Cardiac muscle cell (in vitro differentiated cells and primary cell): ENCODE data around the gene RAPGEF4. TPM values are rescaled to one million over a fixed set of nuclear protein-coding genes. Genes with fewer than 3 reads are reported as not detected.

Source experiments
- DNase-seq, 2 donors: peaks; one replicate each; pipeline versions ENCODE4 v3.0.0 to v3.0.0-alpha.2; 2010 to 2017; ENCODE audit warnings: low read depth in 1 of 2, low spot score in 1 of 2
- H3K27ac ChIP-seq: fragments of 200-600 bp; sonication (generic); 2 replicates; pipeline ENCODE4 v1.5.1; 2016
- H3K27me3 ChIP-seq: fragments of 200-600 bp; sonication (generic); 2 replicates; pipeline ENCODE4 v1.6.0; 2016; ENCODE audit warnings: control low read depth
- H3K36me3 ChIP-seq: fragments of 200-600 bp; sonication (generic); 2 replicates; pipeline ENCODE4 v1.5.1; 2016; ENCODE audit warnings: control low read depth
- H3K4me1 ChIP-seq: fragments of 200-600 bp; sonication (generic); 2 replicates; pipeline ENCODE4 v1.8.1; 2017; ENCODE audit warnings: low read depth, mild to moderate bottlenecking, mixed run types
- H3K4me3 ChIP-seq: fragments of 200-600 bp; sonication (generic); 2 replicates; pipeline ENCODE4 v1.5.1; 2016; ENCODE audit warnings: mild to moderate bottlenecking
- H3K9me3 ChIP-seq: fragments of 200-600 bp; sonication (generic); 2 replicates; pipeline ENCODE4 v1.5.1; 2017; ENCODE audit warnings: low read depth, mild to moderate bottlenecking, control low read depth
- CTCF ChIP-seq: IDR thresholded peaks from 2 replicates; pipeline ENCODE4 v1.5.1; 2012; ENCODE audit warnings: low read depth, mild to moderate bottlenecking, low read length
- polyA plus RNA-seq: library from polyadenylated mRNA; unstranded; fragments of >200 nt; fragmentation: Nextera tagmentation; extraction: Ambion mirVana; gene quantifications from 2 replicates; pipeline ENCODE4 v1.2.1, GENCODE V29; 2016
- total RNA-seq: library from RNA; depleted of rRNA; stranded (reverse); fragments of >200 nt; gene quantifications from 2 replicates; pipeline ENCODE4 v1.2.3, GENCODE V29; 2016

Gene RAPGEF4
- total and polyA plus RNA-seq, 2 experiments from 2014 or later: 5.3 to 21.2 TPM

- H3K4me3 ChIP-seq: no peak overlapping the region
- H3K36me3 ChIP-seq: no peaks in the 10 kb centered on the region
- no peaks in the 10 kb centered on the region for H3K4me1 ChIP-seq
- H3K27me3 ChIP-seq: no peaks in the 10 kb centered on the region
- no peaks in the 10 kb centered on the region for H3K9me3 ChIP-seq
- TF ChIP-seq CTCF: no peak
- peak in 1 of 2 donors; percentile 82 for DNase-seq
- H3K27ac ChIP-seq: no peak overlapping the region
These were observed 233.5 kb downstream of the RAPGEF4 start for GRCh38 chr2:172969166-172969565.

GRCh38 chr2:172969609-172970008 is 234.0 kb downstream of the RAPGEF4 start:
- no peaks in the 10 kb centered on the region for H3K9me3 ChIP-seq
- DNase-seq: no peak
- no peaks in the 10 kb centered on the region for H3K4me1 ChIP-seq
- no peaks in the 10 kb centered on the region for H3K27me3 ChIP-seq
- no peak overlapping the region for H3K27ac ChIP-seq
- TF ChIP-seq CTCF: no peak
- H3K36me3 ChIP-seq: no peaks in the 10 kb centered on the region
- H3K4me3 ChIP-seq: no peak overlapping the region

GRCh38 chr2:172970660-172971059 is 235.0 kb downstream of the RAPGEF4 start:
- Histone ChIP-seq H3K9me3 (no peaks in the 10 kb centered on the region), H3K36me3 (no peaks in the 10 kb centered on the region), H3K27ac (no peak overlapping the region), H3K4me1 (peaks cover 7% of the 10 kb centered on the region), H3K4me3 (no peak overlapping the region), H3K27me3 (no peaks in the 10 kb centered on the region)
- no peak for DNase-seq
- TF ChIP-seq CTCF: no peak

- Histone ChIP-seq H3K27ac (no peak overlapping the region), H3K4me1 (peaks cover 22% of the 10 kb centered on the region), H3K4me3 (no peak overlapping the region), H3K9me3 (no peaks in the 10 kb centered on the region), H3K27me3 (no peaks in the 10 kb centered on the region), H3K36me3 (no peaks in the 10 kb centered on the region)
- peak; percentile 83 for TF ChIP-seq CTCF
- DNase-seq: peak; percentile 55 to 64
These were observed 236.5 kb downstream of the RAPGEF4 start for GRCh38 chr2:172972005-172972619.

GRCh38 chr2:172974762-172975161 is 239.1 kb downstream of the RAPGEF4 start:
- Histone ChIP-seq H3K4me1 (peaks cover 39% of the 10 kb centered on the region), H3K9me3 (no peaks in the 10 kb centered on the region), H3K36me3 (no peaks in the 10 kb centered on the region), H3K4me3 (no peak overlapping the region), H3K27ac (no peak overlapping the region), H3K27me3 (no peaks in the 10 kb centered on the region)
- no peak for TF ChIP-seq CTCF
- DNase-seq: no peak
